Heart left ventricle (tissue), 13 donors: ENCODE data around the gene CEP350.

ENCODE experiments used
- POLR2A ChIP-seq, 2 donors: fragments of 450-650 bp; IDR thresholded peaks; one replicate each; pipeline ENCODE4 v1.6.1; 2017; ENCODE audit warnings: antibody characterized with exemption in 2 of 2, mild to moderate bottlenecking in 2 of 2, moderate library complexity in 2 of 2
- TF ChIP-seq, protein P1 (sequence below), 12 donors: fragments of 200-600 bp; sonication (generic) in 4 of 12; IDR thresholded peaks; one replicate each; pipeline versions ENCODE4 v1.5.0 to v1.8.0; 2018 to 2022; ENCODE audit warnings: antibody characterized with exemption in 12 of 12, mild to moderate bottlenecking in 5 of 12
- donor health status: ischemic (EF 13 %, LVEDD 7.1; RV severe dilation, severe dysfunction).
- donor health status: DM: no; HTN: yes; CAD: no.
- donor health status: DM: no; HTN: no; CAD: no.
- donor health status: ischemic (EF 25% LVEDD 6.9; RV normal size, moderate dysfunction).
- donor health status: ischemic (EF 25% LVEDD 5.7; RV mildly dilated, moderate dysfunction).
- donor health status: ischemic (EF 35%, LVEDD 5.7; RV mildly dilated, moderate dysfunction).
- donor health status: nonischemic (EF 11% LVEDD 7.7; RV severe dilation, severe dysfunction).
- donor health status: DM: yes; HTN: yes; CAD: no.
- donor health status: PGD.
- donor health status: ischemic (EF 29% LVEDD 5.4; RV normal size, mild dysfunction).
- donor health status: nonischemic (EF 23%, LVEDD 6.1; RV moderate dilation, normal function).

DNA sequence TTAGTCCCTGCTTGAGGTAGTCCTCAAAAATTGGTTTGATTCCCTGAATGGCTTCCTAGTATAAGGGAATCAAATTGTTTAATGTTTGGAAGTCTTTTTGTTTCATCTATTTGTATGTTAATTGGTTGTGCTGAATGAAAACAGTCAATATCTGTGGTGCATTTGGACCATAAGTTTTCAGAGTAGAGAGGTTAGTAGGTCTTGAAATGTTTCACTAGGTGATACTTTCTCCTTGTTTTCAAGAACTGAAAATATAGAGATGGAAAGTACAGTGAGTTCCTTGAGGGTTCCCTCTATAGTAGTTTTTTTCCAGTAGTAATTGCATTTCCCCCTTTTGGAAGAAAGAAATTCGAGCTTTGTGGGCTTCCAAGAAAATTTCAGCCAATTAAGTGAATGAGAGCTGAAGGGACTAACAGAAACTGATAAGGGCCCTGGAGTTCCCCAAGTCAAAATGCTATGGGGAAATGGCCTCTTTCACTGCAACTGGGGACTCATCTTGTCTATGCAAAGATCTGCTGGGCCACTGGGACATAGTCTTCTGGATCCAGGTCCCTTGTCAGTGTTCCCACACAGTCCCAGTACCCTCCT, 18.6 kb upstream of the CEP350 start:
- TF ChIP-seq, protein P1, sequence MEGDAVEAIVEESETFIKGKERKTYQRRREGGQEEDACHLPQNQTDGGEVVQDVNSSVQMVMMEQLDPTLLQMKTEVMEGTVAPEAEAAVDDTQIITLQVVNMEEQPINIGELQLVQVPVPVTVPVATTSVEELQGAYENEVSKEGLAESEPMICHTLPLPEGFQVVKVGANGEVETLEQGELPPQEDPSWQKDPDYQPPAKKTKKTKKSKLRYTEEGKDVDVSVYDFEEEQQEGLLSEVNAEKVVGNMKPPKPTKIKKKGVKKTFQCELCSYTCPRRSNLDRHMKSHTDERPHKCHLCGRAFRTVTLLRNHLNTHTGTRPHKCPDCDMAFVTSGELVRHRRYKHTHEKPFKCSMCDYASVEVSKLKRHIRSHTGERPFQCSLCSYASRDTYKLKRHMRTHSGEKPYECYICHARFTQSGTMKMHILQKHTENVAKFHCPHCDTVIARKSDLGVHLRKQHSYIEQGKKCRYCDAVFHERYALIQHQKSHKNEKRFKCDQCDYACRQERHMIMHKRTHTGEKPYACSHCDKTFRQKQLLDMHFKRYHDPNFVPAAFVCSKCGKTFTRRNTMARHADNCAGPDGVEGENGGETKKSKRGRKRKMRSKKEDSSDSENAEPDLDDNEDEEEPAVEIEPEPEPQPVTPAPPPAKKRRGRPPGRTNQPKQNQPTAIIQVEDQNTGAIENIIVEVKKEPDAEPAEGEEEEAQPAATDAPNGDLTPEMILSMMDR (IDR thresholded peaks at IDR 0.05): no peak
- no peak for TF ChIP-seq POLR2A (IDR thresholded peaks at IDR 0.05)
